Stimulated activated CD4-positive, alpha-beta T cell treated with anti-CD3 and anti-CD28 coated beads, Interleukin-1b, Interleukin-23, amount 100 ng/mL, for 1 hour (primary cell): ENCODE data around the gene DDX31.

Source experiments
- DNase-seq, 2 donors: peaks; one replicate each; pipeline ENCODE4 v3.0.0-alpha.2; 2020; ENCODE audit warnings: low read depth in 2 of 2

The DDX31 gene

DNA sequence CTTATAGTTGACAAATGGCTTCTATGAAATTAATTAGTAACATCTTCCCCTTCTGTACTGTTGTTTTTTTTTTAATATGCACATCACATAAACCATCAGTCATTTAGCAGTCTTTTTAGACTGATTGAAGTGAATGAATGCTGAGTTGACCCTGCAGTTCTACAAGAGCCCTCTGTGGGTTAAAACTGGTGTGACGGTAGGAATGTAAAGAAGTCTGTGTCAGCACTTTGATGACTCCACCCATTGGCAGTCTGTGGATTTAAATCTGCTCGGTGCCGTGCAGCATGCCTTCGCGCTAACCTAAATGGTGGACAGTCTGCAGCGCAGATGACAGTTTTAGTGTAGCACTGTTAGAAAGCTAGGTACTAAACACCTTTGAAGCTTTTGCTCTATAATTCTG is 3.6 kb upstream of the DDX31 start:
- DNase-seq, result no peak

DNA sequence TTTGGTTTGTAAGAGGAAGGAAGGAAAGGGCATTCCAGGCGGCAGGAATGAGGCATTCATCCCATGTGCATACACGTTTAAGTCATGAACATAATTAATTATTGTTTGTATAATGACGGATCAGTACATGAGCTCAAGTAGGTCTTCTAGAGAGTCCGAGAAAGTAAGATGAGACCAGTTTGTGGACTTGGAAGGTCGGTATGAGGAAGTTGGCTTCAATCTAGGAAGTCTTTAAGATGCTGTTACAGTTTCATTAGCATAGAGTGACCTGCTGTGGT is 2.6 kb upstream of the DDX31 start:
- no peak for DNase-seq

DNA sequence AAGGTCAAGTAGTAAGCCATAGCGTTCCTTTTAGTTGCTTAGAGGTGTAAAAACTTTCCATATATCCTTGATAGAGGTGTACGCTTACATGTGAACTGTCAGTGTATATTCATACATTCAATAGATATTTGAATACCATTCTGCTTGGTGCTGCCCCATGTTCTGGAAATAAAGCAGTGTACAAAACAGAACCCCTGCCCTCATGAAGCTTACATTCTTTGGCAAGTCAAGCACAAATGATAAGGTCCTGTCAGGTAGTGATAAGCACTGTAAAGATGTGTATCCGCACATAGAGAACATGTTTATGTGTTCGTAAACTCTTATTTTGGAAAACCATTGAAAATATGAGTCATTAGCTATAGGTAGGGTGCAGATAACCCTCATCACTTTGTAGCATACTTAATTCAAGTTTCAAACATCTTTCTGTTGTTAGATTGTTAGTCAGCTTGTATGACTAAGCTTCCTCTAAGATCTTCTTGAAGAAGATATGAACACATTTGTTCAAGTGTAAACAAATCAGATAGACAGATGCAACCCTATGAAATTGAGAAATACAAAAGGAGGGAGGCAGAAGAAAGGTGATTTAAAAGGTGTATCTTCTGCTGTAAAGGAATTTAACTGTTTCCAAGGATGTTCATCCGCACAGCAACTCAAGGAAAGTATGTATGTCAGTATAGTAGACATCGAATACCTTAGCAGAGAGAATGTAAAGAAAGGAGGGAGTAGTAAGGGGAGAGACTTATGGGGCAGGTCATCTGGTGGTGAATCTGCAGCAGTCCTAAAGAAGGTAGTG is 2.0 kb upstream of the DDX31 start:
- no peak for DNase-seq

DNA sequence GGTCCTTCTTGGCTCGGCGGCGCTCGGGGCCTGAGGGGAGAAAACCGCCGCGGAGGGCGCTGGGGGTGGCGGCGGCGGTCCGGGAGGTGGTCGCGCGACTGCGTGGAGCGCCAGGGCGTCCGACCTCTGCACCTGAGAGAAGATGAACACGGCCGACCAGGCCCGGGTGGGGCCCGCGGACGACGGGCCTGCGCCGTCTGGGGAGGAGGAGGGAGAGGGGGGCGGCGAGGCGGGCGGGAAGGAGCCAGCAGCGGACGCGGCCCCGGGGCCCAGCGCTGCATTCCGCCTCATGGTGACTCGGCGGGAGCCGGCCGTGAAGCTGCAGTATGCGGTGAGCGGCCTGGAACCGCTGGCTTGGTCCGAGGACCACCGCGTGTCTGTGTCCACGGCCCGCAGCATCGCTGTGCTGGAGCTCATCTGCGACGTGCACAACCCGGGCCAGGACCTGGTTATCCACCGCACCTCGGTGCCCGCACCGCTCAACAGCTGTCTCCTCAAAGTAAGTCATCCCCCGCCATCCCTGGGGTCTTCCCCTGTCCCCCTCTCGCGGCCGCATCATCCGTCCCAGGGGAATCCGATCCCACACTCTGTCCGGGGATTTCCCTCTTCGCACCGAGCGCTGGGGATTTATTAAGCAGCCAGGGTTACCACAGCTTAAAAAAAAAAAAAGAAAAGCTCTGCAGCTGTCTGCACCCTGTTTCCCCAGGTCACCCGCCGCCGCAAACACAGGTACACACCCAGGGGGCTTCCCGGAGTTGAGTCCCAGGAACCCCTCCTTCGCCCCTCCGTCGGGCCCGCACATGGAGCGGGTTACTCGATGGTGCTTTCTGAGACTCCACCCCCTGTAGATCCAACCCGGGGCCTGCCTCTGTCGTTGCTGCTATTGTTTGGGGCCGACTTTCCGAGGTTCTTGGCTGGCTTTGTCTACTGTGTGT is 941 bp upstream of the DDX31 start, which contains the start of gene GTF3C4:
Gene GTF3C4, plus strand, starts transcription at position 8 of the 935 bp plus-strand sequence. Its CDS starts 135 bp downstream, at position 143.
- peak; percentile 2 to 12 for DNase-seq

DNA sequence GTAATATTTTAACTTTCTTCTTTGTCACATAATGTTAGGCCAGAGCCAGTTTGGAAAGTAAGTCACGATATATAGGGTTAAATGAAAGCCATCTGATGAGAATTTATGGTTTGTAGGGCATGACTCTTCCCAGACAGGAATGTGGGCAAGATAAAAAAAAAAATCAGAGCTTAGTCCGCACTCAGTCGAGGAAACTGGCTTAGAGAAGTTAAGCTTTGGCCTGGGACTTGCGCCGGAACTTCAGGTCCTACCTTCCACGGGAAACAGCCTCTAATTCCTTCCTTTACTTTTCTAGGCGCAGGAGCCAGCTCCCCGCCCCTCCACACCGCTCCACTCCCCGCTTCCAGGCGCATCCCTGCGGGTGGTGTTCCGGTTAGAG is 475 bp downstream of the DDX31 start:
- DNase-seq, result no peak

DNA sequence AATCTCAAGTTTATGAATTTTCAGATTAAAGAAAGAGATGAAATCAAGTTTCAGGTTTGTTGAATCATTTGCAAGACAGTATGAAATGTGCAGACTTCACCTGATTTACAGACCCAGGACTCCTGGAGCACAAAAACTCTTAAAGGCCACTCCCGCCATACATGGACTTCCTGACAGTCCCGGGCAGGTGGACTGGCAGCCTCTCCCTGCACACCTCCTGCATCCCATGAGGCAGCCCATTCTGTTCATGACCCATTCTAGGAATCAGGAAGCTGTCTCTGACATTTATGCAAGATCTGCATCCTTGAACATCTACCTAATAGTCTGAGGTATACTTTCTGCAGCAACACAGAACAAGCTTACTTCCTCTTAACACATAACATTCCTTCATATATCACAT is 5.9 kb downstream of the DDX31 start:
- no peak for DNase-seq

DNA sequence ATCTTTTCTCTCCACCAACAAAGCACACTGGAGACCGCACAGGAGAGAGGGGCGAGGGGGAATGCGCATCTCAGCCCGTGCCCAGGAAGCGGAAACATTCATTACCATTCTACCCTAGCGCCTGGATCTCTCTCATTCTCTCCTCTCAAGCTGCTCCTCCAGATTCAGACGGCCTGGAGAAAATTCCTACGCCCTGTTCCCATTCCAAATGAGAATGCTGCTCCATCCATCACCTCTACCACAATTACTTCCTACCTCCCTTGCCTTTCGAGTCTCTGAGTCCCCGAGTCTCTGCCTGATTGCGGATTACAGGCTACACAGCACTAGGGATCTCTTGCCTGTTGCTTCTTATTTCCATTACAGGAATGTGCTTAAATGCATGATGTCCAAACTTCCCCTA is 6.7 kb downstream of the DDX31 start:
- no peak for DNase-seq

DNA sequence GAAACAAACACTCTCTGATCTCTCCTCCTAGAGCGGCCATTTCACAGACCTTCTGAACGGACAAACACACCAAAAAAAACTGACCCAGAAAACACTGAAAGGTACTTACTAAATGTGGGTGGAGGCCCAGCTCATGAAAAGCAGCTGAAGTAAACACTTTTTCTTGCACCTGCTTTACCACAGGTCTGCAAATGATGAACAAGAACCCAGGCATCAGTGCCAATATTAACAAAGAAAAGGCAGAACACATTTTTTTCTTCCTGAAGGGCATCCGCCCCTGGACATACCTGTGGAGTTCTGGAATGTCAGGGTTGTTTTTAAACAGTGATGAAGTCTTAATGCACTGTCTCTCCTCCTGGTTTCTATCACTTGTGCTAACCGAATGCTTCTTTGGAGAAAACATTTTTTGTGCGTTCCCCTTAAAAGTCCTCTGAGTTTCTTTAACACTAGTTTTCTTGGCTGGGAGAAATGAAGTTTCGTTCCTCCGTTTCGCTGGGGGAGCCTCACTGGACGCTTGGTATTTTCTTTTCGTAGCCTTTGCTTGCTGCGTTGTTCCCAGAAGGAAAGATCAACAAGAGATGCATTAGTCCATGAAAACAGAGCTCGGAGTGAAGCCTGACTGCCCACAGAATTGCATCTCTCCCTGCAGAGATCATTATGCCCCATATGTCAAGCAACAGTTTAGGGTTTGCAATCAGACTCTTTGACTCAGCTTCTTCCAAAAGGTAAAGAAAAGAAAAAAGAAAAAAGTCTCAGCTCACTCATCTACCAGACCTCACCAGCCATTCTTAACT is 7.4 kb downstream of the DDX31 start:
- DNase-seq, result no peak

DNA sequence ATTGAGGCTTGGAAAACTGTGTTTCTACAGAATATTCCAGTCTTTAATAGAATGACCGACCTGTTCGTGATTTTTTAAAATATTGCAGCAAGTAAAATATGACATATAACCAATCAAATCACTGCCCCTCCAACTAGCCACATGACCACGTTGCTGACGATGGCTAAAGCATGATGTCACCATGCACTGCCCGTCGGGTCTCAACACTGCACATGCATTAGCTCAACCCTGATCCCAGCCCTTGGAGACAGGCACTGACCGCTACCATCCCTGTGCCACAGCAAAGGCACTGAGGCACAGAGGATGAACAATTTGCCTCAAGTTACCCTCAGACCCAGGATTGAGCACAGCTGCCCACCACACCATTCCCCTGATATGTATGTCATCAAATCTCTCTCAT is 13.5 kb downstream of the DDX31 start:
- no peak for DNase-seq

DNA sequence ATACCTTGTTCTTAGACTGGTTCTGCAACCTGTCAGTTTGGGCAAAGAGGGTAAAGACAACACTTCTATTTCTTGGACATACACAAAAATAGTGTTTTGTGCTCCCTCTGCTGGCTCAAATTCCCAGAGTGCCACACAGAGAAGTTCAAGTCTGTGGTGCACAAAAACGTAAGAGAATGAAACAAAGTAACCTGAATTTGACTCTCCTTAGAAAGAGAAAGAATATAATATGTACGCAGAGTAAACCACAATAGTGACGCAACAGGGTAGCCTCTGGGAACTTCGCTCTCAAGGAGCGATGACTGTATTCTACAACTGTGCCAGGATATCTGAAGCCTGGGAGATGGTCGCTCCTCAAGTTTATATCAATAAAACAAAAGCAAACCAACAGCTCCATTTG is 18.5 kb downstream of the DDX31 start:
- no peak for DNase-seq

DNA sequence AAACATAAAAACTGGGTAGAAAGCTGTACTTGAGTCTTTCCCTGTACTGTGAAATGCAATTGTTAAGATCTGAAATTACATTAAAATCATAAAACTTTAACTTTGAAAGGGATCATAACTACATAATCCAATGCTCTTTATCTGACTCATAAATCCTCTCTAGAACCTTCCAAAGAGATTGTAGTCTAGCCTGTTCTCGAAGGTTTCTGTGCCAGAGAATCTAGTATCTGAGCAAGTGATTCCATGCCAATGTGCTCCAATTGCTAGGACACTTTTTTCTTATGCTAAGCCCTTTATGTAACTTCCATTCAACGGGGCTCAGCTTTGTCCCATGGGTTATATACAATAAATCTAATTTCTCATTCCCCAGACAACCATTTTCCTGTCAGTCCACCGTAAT is 21.1 kb downstream of the DDX31 start:
- no peak for DNase-seq

DNA sequence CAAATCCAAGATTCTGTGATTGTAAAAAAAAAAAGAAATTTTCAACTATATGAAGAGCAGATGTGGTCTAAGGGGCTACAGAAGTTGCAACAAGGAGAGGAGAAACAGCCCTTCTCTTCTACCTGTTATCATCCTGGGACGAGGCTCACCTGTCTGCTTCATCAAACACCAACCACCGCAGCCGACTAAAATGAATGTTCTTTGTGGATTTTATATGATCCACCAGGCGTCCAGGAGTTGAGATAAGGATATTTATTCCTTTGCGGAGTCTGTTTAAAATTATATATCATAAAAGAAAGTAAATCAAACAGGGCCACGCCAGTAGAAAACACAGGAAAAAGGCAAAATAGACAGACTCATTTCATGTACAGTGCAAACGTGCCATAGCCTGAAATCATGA is 21.5 kb downstream of the DDX31 start:
- DNase-seq, result no peak

DNA sequence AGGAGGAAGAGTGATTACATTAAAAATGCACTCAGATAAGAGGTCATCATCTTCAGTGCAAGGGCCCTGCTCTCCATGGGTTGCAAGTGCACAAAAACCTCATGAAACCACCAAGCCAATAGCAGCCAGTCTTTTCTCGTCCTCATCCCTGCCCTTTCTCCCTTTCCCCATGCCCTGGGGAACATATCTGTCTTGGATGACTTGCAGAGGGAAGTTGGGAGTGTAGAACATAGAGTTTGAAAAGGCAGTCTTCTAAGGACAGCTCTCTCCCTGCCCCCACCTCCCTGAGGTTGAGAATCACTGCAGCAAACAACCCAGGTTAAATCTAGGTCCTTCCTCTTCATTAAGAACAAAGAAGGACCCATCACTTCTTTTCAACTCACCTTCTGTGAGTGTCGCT is 22.0 kb downstream of the DDX31 start:
- DNase-seq, result no peak

DNA sequence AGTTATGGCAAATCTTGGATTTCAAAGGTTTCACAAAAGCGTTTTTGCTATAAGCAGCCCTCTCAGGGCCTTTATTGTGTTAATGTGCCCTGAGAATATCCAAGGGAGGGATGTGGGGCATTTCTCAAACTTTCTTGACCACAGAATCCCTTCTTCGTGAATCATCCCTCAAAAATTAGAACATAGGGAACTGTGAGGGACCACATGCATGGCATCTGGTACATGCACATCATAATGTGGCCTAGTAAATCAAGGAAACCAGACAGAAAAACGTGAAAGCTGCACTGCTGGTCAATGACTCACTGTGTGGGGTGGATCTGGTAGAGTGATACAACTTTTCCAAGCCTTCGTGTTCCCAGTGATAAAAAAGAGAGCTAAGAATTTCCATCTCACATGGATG is 22.4 kb downstream of the DDX31 start:
- no peak for DNase-seq

DNA sequence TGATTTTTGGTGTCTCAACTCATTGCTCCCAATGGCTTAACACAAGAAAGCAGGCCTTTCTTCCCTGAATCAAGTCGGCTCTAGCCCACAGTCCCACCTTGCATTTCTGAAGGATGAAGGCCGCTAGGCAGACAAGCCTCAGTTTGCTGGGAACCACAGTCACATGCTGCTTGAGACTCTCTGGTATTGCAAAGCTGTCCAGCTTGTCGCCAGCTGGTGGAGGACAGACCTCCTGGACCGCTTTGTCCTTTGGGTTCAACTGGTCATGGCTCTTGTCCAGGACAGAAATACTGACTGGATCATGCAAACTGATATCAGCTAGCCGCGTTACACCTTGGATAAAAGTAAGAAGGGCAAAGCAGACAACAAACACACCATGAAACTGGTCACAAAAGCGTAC is 23.1 kb downstream of the DDX31 start:
- DNase-seq, result no peak

DNA sequence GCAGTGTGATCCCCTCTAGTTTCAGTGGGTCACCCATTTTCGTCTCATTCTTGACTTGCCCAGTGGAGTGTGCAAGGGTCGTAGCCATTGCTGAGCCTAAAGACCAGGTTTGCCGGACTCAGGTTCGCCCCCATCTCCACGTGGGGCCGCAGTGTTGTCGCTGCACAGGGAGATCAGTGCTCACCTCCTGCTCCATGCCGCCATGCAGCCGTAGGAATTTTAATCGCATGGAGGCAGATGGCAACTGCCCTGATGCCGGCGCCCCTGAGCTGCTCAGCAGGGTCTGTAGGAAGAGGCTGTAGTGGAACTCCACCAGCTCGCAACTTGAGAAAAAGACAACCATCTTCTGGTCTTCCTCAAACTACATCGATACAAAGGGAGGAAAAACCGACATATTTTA is 24.1 kb downstream of the DDX31 start:
- DNase-seq, result no peak

DNA sequence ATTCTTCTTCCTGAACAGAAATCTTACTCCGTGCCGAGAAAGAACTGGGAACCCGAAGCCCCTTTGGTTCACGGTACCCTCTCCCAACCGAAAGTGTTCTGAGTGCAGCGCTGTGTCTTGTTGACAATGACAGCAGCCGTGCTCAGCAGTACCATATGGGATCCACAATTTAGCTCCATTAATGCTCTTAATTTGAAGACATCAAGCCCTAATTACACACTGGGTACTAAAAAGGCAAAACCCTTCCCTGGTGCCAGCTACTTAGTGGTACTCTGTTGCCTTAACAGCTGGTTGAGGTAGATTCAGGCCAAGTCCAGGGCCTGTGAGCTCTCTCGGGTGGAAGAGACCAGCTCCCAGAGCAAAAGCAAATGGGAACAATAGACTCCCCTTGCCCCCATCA is 24.5 kb downstream of the DDX31 start:
- DNase-seq, result no peak

DNA sequence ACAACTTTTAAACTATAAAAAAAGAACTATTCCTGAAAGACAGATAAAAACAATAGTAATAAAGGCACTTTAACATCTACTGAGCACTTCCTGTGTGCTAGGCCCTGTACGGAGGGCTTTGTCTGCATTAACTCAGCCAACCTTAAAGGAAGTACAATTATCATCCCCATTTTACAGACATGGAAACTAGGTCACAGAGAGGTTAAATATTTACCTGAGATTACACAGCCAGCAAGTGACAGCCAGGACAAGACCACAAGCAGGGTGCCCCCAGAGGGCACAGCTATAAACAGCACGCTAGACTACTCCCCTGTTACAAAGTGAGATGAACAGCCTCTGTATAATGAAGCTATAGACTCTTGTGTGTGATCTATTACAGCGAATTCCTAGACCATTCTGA is 25.5 kb downstream of the DDX31 start:
- DNase-seq, result no peak

DNA sequence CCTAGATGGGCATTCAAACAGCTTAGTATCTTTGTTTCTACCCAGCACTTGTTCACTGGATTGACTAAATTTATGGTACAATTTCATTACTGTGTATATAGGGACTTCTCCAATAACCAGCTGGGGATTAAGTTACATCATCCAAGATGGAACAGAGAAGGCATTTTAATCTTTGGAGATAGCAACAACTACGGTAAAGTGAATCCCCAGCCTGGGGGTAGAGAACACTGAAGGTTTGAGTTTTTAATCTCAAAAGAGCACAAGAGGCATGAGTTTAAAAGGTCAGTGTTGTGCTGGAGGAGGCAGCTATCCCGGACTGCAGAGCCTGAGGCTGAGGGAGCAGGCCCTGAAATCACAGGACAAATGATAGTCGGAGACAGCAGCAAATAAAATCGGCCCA is 28.6 kb downstream of the DDX31 start:
- DNase-seq, result no peak

DNA sequence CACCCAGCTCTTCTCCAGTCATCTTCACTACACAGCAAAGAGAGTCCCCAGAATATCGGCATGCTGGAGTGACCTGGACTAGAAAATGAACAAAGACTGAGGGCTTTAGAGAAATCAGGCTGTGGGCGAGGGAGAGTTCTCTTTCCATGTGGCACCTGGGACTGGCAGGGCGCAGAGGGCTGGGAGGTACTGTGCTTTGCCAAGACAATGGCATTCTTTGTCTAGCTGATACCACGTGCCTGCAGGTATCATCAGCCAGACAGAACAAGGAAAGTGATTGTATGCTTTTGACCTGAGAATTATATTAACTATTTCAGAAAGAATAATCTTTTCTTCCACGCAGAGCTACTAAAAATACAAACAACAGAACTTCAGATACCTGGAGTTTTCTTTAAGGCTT is 30.5 kb downstream of the DDX31 start:
- DNase-seq, result no peak

DNA sequence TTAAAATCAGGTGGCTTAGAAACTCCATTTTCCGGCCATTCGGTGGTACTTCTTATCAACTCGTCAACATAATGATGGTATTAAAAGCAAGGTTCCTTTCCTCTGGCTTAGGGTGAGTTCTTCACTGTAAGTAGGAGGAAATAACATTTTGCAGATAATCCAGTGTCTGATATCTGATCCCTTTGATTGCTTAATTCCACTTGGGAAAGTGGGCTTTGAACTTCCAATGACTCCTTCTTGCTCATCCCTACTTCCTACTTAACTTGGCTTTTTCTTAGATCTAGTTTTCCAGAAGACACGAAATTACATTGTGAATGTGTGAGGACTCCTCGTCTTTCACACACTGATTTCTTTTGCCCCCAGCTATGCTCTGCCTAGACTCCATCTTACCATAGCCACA is 31.5 kb downstream of the DDX31 start:
- DNase-seq, result no peak

DNA sequence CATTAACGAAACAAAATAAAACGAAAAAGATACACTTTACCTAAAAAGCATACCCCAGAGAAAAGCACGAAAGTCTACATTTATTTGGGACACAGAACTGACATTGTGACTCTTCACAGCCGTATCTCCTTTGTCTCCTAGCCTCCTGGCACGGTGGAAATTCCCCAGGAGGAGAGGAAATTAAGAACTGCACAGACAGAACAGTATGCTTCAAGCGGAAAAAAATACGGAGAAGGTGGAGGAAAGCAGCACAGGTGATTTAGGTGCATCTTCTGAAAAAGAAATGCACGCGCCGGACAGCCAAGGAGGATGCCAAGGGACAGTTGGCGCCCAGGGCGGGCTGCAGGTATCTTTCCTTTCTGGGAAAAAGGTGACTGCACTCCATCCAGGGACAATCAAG is 32.0 kb downstream of the DDX31 start:
- DNase-seq, result no peak

DNA sequence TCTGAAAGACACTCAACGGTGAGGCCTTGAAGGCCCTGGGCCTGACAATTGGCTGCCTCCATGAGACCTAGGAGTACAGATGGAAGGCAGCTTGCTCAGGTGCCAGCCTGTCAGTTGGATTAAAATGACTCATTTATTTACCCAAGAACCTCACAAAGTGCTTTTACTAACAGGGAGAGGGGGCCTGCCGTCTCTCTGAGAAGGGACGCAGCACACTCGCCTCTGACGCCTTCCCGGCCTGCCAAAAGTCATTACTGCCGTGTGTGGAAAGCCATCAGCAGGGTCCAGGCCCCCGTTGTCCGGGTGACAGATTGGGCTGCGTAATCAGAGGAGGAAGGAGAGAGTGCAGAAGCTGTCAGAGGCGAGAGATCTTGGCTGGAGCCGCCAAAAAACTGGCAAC is 32.4 kb downstream of the DDX31 start:
- no peak for DNase-seq
